HG03432 (cell line): Measurements from ENCODE around the gene LAMA5.

Experiments used
- ATAC-seq: cut with Tn5 transposase; IDR thresholded peaks from one replicate; pipeline ENCODE4 v1.9.1; 2021; ENCODE audit warnings: mild to moderate bottlenecking, moderate library complexity; ENCODE audit not compliant: unreplicated experiment

The LAMA5 gene

GRCh38 chr20:62289898-62290297 lies 77.2 kb downstream of the LAMA5 start:
- no peak for ATAC-seq

GRCh38 chr20:62289131-62289530 lies 78.0 kb downstream of the LAMA5 start:
- ATAC-seq: no peak

DNA sequence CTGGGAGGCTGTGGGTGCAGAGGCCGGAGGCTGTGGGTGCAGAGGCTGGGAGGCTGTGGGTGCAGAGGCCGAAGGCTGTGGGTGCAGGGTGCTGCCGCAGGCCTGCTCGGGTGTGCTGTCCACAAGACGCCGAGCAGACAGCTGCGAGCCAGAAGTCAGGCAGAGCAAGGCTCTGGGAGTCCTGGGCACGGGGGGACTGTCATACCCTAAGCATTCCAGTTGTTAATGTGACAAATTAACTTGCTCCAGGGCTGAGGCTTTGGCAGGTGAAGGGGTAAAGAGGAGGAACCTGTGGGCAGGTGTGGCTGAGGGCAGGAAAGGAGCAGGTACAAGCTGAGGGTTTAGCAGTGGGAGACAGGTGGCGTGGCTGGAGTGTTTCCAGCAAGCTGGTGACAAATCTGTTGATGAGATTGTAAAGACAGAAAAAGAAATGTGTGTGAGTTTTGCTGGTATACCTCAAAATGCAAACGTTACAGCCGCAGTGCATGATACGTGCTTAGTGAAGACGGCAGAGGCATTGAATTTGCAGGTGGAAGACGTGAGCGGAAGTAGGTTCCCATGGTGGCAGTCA lies 78.5 kb downstream of the LAMA5 start:
- no peak for ATAC-seq

DNA sequence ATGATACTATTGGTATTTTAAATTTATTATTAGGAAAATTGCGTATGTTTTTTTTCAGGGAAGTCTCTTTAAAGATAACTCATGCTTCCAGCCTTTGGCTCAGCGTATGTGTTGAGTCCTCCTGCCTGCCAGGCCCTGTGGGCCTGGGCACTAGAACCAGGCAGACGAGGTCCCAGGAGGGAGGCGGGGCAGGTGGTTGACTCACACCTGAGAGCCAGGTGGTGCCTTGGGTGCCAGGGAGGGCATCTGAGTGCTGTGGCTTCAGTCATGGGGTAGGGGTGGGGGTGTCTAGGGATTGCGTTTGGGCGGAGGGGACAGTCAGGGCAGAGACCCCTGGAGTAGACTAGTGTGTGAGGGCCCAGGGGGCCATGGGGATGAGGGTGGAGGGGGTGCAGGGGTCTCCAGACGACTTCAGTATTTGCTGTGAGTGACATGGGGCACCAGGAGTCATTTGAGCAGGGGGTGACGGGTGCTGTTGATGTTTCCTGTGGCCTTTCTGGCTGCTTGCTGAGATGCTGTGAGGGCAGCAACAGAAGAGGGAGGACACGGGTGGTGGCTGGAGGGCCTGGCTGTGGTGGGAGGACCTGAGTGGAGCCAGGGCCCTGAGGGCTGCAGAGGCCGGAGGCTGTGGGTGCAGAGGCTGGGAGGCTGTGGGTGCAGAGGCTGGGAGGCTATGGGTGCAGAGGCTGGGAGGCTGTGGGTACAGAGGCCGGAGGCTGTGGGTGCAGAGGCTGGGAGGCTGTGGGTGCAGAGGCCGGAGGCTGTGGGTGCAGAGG lies 79.2 kb downstream of the LAMA5 start:
- ATAC-seq: no peak

DNA sequence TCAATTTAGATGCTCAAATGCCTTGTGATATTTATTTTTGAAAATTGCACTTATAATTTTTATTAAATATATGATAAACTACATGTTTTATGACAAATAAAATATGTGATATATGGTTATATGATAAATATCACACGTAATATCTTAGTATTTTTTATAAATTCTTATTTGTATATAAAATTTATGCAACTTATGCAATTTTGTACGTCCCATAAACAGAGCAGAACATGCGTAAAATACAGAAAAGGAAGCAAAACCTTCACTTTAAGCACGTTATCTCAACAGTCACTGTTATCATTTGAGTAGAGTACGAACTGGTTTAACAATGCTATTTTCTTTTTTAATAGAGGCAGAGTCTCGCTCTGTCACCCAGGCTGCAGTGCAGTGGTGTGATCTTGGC lies 80.0 kb downstream of the LAMA5 start:
- ATAC-seq: no peak

GRCh38 chr20:62286493-62287064 lies 80.5 kb downstream of the LAMA5 start:
- no peak for ATAC-seq

- ATAC-seq: no peak
Observed at GRCh38 chr20:62285722-62286121, 81.4 kb downstream of the LAMA5 start.

DNA sequence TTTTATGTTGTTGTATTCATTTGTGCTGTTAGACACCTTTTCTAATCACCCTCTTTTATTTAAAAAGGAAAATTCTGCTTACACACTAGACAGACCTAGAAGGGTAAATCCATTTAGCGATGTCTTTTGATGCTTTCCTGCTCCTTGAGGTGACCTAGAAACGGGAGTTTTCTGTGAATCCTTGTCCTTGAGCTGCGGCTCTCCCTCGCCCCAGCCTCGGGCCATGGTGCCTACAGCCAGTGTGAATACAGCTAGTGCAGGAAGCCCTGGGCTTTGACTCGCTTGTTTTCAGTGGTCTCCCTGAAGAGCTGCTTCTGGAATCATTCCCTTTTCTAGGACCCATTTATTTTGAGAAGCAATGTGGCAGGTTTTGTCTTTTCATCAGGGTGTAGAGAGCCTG lies 82.0 kb downstream of the LAMA5 start:
- ATAC-seq: no peak

DNA sequence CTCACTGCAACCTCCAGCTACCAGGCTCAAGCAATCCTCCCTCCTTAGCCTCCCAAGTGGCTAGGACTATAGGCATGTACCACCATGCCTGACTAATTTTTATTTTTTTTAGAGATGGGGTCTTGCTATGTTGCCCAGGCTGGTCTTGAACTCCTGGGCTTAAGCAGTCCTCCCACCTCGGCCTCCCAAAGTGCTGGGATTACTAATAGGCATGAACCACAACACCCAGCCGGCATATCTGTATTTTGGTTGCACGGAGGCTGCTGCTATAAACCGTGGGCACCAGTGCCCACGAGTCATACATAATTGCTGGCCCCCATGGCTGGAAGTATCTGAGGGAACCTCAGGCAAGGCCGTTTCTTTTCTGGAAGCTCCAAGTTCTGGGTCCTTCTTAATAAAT lies 82.7 kb downstream of the LAMA5 start:
- no peak for ATAC-seq

GRCh38 chr20:62282877-62283503 lies 84.1 kb downstream of the LAMA5 start:
- no peak for ATAC-seq

DNA sequence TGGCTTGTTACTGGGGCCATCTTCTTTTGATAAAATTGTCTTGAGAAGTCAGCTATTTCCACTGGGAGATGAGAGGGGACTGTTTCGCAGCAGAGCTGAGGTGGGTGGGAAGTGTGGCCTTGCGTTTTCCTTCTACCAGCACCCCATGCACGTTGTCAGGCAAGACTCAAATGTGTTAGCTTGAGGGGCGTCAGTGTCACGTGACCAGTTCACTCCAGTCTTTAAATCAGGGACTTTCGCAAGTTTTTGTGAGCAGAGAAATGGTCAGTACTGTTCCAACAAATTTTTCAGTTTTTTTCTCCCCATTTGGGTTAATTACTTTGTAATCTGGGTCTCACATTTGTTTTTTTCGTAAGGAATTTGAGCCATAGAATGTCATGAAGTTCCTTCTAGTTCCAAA lies 85.0 kb downstream of the LAMA5 start:
- no peak for ATAC-seq

DNA sequence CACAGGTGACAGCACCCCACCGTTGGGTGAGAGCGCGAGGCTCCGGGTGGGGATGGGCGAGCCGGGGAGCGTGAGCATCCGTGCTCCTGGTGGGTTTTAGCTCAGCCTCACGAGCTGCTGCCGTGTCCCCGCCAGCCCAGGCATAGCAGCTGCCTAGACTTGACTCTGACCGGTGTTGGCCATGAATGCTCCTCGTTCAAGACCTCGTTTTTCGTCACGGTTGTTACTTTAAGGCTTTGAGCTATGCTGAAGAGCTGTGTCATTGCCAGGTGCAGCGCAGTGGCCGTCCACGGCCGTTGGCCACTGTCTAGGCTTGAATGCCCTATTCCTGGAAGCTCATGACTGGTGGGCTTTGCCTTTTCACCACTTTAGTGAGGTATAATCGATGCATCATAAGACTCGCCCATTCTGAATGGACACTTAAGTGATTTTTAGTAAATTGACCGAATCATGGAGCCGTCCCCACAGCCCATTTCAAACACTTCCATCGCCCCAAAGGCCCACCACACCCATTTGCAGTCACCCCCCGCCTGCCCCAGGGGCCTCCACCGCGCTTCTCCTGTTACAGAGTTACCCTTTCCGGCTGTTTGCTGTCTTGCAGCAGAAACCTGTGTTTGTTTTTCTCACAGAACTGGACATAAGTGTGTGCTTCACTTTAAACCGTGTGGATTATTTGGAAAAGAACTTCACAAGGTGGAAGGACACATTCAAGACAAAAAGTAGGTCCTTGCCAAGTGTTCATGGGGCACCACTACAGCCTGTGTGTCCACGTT lies 85.8 kb downstream of the LAMA5 start:
- no peak for ATAC-seq

DNA sequence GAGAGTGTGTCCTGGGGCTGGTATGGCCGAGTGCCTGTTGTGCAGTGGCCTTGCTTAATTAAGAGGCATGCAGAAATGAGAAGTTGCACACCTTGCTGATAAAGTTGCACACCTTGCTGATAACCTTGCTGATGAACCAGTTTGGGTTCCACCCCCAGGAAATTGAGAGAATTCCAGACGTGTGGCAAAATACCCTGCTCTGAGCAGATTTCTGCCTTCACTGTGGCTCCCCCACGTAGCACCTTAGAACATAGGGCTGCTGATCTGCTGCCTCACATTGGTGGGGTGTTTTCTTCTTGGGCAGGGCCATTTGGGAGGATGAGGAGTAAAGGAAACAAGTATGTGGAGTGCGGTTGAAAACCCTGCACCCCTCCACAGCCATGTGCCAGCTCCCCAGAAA lies 86.8 kb downstream of the LAMA5 start:
- ATAC-seq: no peak

DNA sequence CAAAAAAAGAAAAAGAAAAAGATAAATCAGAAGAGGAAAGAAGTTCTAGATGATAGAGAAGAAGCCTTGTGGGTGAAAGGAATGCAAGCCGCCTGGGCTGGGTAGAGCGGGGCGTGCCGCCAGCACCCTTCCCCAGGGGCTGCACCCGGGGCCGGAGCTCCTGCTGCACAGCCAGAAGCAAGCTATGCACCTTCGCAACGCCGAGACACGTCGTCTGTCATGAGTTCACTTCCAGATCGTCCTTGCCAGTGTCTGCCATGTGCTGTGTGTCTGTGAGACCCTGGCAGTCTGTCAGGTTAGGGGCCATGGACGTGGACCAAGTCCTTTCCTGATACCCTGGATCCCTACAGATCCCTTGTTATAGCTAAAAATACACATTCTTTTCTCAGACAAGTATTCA lies 89.9 kb downstream of the LAMA5 start:
- ATAC-seq: no peak

- no peak for ATAC-seq
Observed at GRCh38 chr20:62276439-62276838, 90.7 kb downstream of the LAMA5 start.

DNA sequence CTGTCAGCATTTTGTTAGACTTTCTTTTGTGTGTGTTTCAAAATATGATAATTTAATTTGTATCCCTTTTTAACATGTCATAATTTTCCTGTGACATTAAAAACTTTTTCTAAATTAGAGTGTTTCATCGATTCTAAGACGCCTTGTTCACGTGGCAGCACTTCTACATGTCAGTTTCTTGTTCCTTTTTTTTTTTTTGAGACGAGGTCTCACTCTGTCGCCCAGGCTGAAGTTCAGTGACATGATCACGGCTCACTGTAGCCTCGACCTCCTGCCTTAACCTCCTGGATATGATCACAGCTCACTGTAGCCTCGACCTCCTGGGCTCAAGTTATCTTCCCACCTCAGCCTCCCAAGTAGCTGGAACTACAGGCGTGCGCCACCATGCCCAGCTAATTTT lies 91.9 kb downstream of the LAMA5 start:
- no peak for ATAC-seq

DNA sequence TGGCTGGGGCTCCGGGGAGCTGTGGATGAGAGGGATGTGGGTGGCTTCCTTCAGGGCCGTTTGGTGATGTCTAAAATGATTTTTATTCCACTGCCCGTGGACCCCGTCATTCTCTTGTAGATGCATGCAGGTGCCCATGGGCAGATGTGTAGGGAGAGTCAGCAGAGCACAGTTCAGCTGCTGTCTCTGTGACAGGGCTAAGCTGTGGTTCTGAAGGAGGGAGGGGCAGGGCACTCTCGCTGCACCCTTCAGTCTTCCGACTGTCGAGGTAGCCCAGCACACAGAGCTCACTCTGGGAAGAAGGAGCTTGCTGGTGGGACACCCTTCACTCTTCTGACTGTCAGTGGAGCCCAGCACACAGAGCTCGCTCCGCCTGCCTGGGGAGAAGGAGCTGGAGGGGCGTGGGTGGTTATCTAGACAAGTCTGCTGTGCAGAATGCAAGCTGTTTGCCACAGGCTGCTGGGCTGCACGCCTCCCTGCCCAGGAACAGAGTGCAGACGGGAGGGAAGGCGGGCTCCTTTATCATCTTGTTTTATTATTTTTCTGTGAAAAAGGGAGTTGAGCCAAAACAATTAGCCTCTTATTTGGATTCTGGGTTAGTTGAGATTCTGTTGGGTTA lies 92.7 kb downstream of the LAMA5 start:
- no peak for ATAC-seq

GRCh38 chr20:62273416-62273815 lies 93.7 kb downstream of the LAMA5 start:
- ATAC-seq: no peak

DNA sequence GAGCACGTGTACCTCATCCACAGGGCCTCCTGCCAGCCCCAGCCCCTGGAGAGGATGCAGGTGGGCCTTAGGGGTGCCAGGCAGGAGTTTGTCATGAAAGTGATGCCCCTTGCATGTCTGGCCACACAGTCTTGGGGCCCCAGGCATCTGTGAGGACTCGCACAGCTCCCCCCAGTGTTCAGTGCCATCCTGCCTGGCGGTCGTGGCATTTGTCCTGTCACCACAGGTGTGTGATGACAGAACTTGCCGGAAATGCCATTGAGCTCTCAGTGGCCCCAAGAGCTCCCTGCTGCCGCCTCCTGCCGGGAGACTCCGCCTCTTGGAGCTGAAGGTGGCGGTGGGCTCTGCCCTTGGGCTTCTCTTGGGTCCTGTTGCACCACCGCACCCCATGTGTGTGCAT lies 94.9 kb downstream of the LAMA5 start:
- ATAC-seq: no peak

DNA sequence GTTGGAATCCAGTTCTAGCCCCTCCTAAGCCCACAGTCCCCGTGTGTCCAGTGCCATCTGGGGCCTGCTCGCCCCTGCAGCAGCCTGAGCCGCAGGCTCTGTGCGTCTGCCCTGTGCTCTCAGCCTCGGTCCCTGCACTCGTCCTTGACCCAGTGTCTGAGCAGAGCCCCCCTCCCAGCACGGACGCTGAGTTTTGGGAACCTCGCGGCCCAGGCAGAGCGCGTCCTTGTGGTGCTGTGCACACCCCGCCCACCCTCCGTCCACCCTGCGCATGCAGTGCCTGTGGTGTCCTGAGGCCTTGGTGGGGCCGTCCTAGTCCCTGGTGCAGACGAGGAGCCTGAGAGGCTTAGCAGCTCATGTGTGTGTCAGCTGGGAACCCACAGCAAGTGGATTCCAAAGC lies 97.2 kb downstream of the LAMA5 start:
- ATAC-seq: no peak

- no peak for ATAC-seq
Observed at GRCh38 chr20:62269378-62269777, 97.7 kb downstream of the LAMA5 start.
